KMS-11 (cell line): ENCODE data around the gene PTCD2.

Experiments used
- H2AFZ ChIP-seq: fragments of 200-600 bp; sonication (generic); 2 replicates; pipeline ENCODE4 v1.6.1; 2016; ENCODE audit warnings: antibody characterized with exemption, mixed run types, low read depth
- H3K27ac ChIP-seq: fragments of 200-600 bp; sonication (generic); 2 replicates; pipeline ENCODE4 v1.6.1; 2016; ENCODE audit warnings: mild to moderate bottlenecking, mixed run types
- H3K27me3 ChIP-seq: fragments of 200-600 bp; sonication (generic); 2 replicates; pipeline ENCODE4 v1.6.1; 2017; ENCODE audit warnings: mild to moderate bottlenecking, low read depth, mixed run types, moderate library complexity; ENCODE audit not compliant: insufficient read depth
- H3K36me3 ChIP-seq: fragments of 200-600 bp; sonication (generic); 2 replicates; pipeline ENCODE4 v1.6.1; 2017; ENCODE audit warnings: mild to moderate bottlenecking, mixed run types; ENCODE audit not compliant: insufficient read depth
- H3K4me1 ChIP-seq: fragments of 200-600 bp; sonication (generic); 2 replicates; pipeline ENCODE4 v1.6.1; 2016; ENCODE audit warnings: mild to moderate bottlenecking, low read depth, mixed run types; ENCODE audit not compliant: poor library complexity, severe bottlenecking
- H3K4me2 ChIP-seq: fragments of 200-600 bp; sonication (generic); 2 replicates; pipeline ENCODE4 v1.7.0; 2016; ENCODE audit warnings: mild to moderate bottlenecking, mixed run types
- H3K4me3 ChIP-seq: fragments of 200-600 bp; sonication (generic); IDR thresholded peaks from 2 replicates; pipeline ENCODE4 v1.6.1; 2017; ENCODE audit warnings: low read depth, low read length, mixed read lengths; ENCODE audit not compliant: insufficient read depth
- H3K79me2 ChIP-seq: fragments of 200-600 bp; sonication (generic); 2 replicates; pipeline ENCODE4 v1.6.1; 2016; ENCODE audit warnings: low read depth, mixed run types; ENCODE audit not compliant: insufficient read depth
- H3K9ac ChIP-seq: fragments of 200-600 bp; sonication (generic); 2 replicates; pipeline ENCODE4 v1.6.1; 2016; ENCODE audit warnings: mild to moderate bottlenecking, mixed run types
- H4K20me1 ChIP-seq: fragments of 200-600 bp; sonication (generic); 2 replicates; pipeline ENCODE4 v1.6.1; 2016; ENCODE audit warnings: mild to moderate bottlenecking, mixed run types; ENCODE audit not compliant: insufficient read depth
- TF ChIP-seq, protein P1 (sequence below): fragments of 200-600 bp; sonication (generic); conservative IDR thresholded peaks from 2 replicates; pipeline ENCODE4 v1.6.1; 2017; ENCODE audit warnings: low read depth, mild to moderate bottlenecking, antibody characterized with exemption, low read length, moderate library complexity, mixed read lengths

PTCD2 gene

GRCh38 chr5:72387985-72388384, 67.8 kb downstream of the PTCD2 start:
- no peak overlapping the region for H3K4me3 ChIP-seq
- H3K36me3 ChIP-seq, result no peaks in the 10 kb centered on the region
- H4K20me1 ChIP-seq, result no peaks in the 10 kb centered on the region
- H3K27ac ChIP-seq, result no peak overlapping the region
- H3K4me2 ChIP-seq, result no peak overlapping the region
- H3K9ac ChIP-seq, result no peak overlapping the region
- H3K4me1 ChIP-seq, result no peaks in the 10 kb centered on the region
- no peaks in the 10 kb centered on the region for H3K79me2 ChIP-seq
- TF ChIP-seq, protein P1, sequence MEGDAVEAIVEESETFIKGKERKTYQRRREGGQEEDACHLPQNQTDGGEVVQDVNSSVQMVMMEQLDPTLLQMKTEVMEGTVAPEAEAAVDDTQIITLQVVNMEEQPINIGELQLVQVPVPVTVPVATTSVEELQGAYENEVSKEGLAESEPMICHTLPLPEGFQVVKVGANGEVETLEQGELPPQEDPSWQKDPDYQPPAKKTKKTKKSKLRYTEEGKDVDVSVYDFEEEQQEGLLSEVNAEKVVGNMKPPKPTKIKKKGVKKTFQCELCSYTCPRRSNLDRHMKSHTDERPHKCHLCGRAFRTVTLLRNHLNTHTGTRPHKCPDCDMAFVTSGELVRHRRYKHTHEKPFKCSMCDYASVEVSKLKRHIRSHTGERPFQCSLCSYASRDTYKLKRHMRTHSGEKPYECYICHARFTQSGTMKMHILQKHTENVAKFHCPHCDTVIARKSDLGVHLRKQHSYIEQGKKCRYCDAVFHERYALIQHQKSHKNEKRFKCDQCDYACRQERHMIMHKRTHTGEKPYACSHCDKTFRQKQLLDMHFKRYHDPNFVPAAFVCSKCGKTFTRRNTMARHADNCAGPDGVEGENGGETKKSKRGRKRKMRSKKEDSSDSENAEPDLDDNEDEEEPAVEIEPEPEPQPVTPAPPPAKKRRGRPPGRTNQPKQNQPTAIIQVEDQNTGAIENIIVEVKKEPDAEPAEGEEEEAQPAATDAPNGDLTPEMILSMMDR, result no peak
- H3K27me3 ChIP-seq, result no peaks in the 10 kb centered on the region
- H2AFZ ChIP-seq, result no peak overlapping the region

DNA sequence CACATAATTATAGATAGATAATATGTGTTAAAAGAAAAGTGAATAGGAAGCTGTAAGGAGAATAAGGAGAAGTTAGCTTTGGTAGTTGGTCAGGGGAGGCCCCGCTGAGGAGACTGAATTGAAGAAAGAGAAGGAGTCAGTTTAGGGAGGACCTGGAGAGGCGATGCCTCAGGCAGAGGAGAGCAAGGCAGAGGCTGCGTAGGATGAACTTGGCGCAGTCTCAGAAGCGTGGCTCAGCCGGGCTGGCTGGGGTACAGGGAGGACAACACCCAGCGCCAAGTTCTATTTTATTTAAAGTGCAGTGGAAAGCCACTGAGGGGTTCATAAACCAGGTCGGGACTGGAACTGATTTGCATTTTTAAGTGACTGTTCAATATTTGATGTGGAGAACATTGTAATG, 68.5 kb downstream of the PTCD2 start:
- Histone ChIP-seq H3K4me2 (no peak overlapping the region), H2AFZ (no peak overlapping the region), H3K4me3 (no peak overlapping the region), H3K79me2 (no peaks in the 10 kb centered on the region), H4K20me1 (no peaks in the 10 kb centered on the region), H3K4me1 (no peaks in the 10 kb centered on the region), H3K9ac (no peak overlapping the region), H3K27me3 (no peaks in the 10 kb centered on the region), H3K36me3 (no peaks in the 10 kb centered on the region), H3K27ac (no peak overlapping the region)
- TF ChIP-seq, protein P1, result no peak

DNA sequence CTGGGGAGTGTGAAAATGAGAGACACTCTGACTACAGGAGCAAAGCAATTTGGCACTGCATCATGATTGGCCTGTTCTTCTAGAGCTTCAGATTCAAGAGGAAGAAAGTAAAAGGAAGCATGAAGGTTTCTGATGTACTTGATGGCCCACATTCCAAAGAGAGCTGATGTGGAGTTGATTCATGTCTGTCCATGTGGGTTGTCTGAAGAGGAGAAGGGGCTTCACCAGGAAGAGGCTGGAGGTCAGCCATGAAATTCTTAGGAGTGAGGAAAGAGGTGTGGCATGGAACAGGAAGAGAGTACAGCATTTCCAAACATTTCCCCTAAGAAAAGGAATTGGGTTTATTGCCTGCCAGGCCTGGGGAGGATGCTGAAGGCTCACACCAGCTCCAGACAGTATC, 70.7 kb downstream of the PTCD2 start:
- no peaks in the 10 kb centered on the region for H3K79me2 ChIP-seq
- H3K4me1 ChIP-seq, result no peaks in the 10 kb centered on the region
- H2AFZ ChIP-seq, result no peak overlapping the region
- no peaks in the 10 kb centered on the region for H3K36me3 ChIP-seq
- no peak overlapping the region for H3K4me3 ChIP-seq
- H3K27ac ChIP-seq, result no peak overlapping the region
- H3K27me3 ChIP-seq, result no peaks in the 10 kb centered on the region
- no peak overlapping the region for H3K9ac ChIP-seq
- H3K4me2 ChIP-seq, result no peak overlapping the region
- TF ChIP-seq, protein P1, result no peak
- no peaks in the 10 kb centered on the region for H4K20me1 ChIP-seq

DNA sequence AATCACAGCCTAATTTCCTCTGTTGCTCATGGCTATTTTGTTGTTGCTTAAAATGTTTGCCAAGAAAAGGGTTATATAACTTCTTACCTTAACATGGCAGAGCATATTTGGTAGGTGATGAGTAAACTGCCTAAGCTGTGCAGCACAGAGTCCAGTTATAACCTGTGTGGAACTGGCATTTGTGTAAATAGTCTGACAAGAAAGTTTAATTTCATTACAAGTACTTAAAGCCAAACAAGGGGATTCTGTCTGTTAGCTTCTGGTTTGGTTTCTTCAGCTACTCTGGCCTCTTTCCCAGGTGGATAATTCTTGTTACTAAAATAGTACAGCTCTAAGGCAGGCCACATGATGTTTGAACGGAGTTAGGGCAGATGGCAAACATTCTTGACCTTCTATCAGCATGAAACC, 72.2 kb downstream of the PTCD2 start:
- H3K4me2 ChIP-seq, result no peak overlapping the region
- TF ChIP-seq, protein P1, result no peak
- H3K4me3 ChIP-seq, result no peak overlapping the region
- H2AFZ ChIP-seq, result no peak overlapping the region
- H3K4me1 ChIP-seq, result no peaks in the 10 kb centered on the region
- no peaks in the 10 kb centered on the region for H3K27me3 ChIP-seq
- H3K27ac ChIP-seq, result no peak overlapping the region
- H3K36me3 ChIP-seq, result no peaks in the 10 kb centered on the region
- H3K9ac ChIP-seq, result no peak overlapping the region
- no peaks in the 10 kb centered on the region for H3K79me2 ChIP-seq
- H4K20me1 ChIP-seq, result no peaks in the 10 kb centered on the region
